ENCODE measurements around the gene ATP6V0C. TPM values are rescaled to one million over a fixed set of nuclear protein-coding genes. Genes with fewer than 3 reads are reported as not detected.

ATP6V0C gene
- total RNA-seq, 6 experiments from 2014 or later: 71.5 to 100 (median 79.4) TPM

GRCh38 chr16:2484898-2485508 is 28.7 kb upstream of the ATP6V0C start:
- Histone ChIP-seq H3K27ac (peak overlapping the region; percentile 18 to 78 (median 60)), H3K4me3 (no peak overlapping the region), H3K4me1 (peaks cover 0 to 36% (median 9%) of the 10 kb centered on the region in 4 donors), H3K36me3 (no peaks in the 10 kb centered on the region), H3K27me3 (no peaks in the 10 kb centered on the region), H3K9me3 (no peaks in the 10 kb centered on the region)
- intact Hi-C loops (cut with DNase I): no loop called here
- 31% methylated on average over 7 of the region's 13 CpGs for WGBS (ENCODE audit: insufficient coverage, low coverage, low lambda C conversion rate, missing lambda C conversion rate)
- peak; percentile 65 to 80 (median 78) for DNase-seq
- no peak for TF ChIP-seq POLR2A (IDR thresholded peaks at IDR 0.05)
- peak; percentile 80 to 88 (median 85) for ATAC-seq

- Histone ChIP-seq H3K4me1 (peaks cover 0 to 36% (median 9%) of the 10 kb centered on the region in 4 donors), H3K27ac (no peak overlapping the region), H3K9me3 (no peaks in the 10 kb centered on the region), H3K4me3 (no peak overlapping the region), H3K27me3 (no peaks in the 10 kb centered on the region), H3K36me3 (peaks cover 0 to 4% (median 0%) of the 10 kb centered on the region in 4 donors)
- TF ChIP-seq CTCF (IDR thresholded peaks at IDR 0.05) (no peak), POLR2A (IDR thresholded peaks at IDR 0.05) (no peak)
- intact Hi-C loops (cut with DNase I): no loop called here
- DNase-seq (peak in 1 of 3 donors; percentile 44), ATAC-seq (no peak)
- WGBS (ENCODE audit: insufficient coverage, low coverage, low lambda C conversion rate, missing lambda C conversion rate): 84% methylated on average over 12 of the region's 33 CpGs
Measured at GRCh38 chr16:2485811-2486507, 27.8 kb upstream of the ATP6V0C start.

GRCh38 chr16:2486645-2487516 is 26.9 kb upstream of the ATP6V0C start:
- peak in 2 of 4 donors; percentile 8 to 16 for TF ChIP-seq CTCF (IDR thresholded peaks at IDR 0.05)
- TF ChIP-seq POLR2A (IDR thresholded peaks at IDR 0.05): no peak
- H3K36me3 ChIP-seq: peaks cover 0 to 4% (median 0%) of the 10 kb centered on the region in 4 donors
- intact Hi-C loops (cut with DNase I): no loop called here
- WGBS (ENCODE audit: insufficient coverage, low coverage, low lambda C conversion rate, missing lambda C conversion rate): 62% methylated on average over 13 of the region's 29 CpGs
- no peak overlapping the region for H3K4me3 ChIP-seq
- peaks cover 0 to 34% (median 9%) of the 10 kb centered on the region in 4 donors for H3K4me1 ChIP-seq
- no peaks in the 10 kb centered on the region for H3K27me3 ChIP-seq
- H3K27ac ChIP-seq: no peak overlapping the region
- DNase-seq (peak in 2 of 3 donors; percentile 56 to 62), ATAC-seq (peak in 3 of 4 donors; percentile 27 to 40 (median 34))
- no peaks in the 10 kb centered on the region for H3K9me3 ChIP-seq

- H3K27ac ChIP-seq: no peak overlapping the region
- intact Hi-C loops (cut with DNase I): no loop called here
- TF ChIP-seq POLR2A (IDR thresholded peaks at IDR 0.05): no peak
- TF ChIP-seq CTCF (IDR thresholded peaks at IDR 0.05): no peak
- ATAC-seq: no peak
- no peaks in the 10 kb centered on the region for H3K9me3 ChIP-seq
- H3K27me3 ChIP-seq: no peaks in the 10 kb centered on the region
- H3K4me1 ChIP-seq: peaks cover 0 to 37% (median 9%) of the 10 kb centered on the region in 4 donors
- DNase-seq: no peak
- WGBS (ENCODE audit: insufficient coverage, low coverage, low lambda C conversion rate, missing lambda C conversion rate): 57% methylated on average over 4 of the region's 8 CpGs
- no peak overlapping the region for H3K4me3 ChIP-seq
- peaks cover 0 to 4% (median 0%) of the 10 kb centered on the region in 4 donors for H3K36me3 ChIP-seq
Measured at GRCh38 chr16:2487517-2487842, 26.3 kb upstream of the ATP6V0C start.
